HepG2 (cell line): ENCODE data around the gene ARAP3. TPM values are rescaled to one million over a fixed set of nuclear protein-coding genes. Genes with fewer than 3 reads are reported as not detected.

Experiments
- AGO2 ChIP-seq: fragments of 200-400 bp; formaldehyde crosslinking; optimal IDR thresholded peaks from 2 replicates; pipeline ENCODE3; 2017; ENCODE audit warnings: mild to moderate bottlenecking, low read depth, low read length, moderate library complexity
- ATF1 ChIP-seq: IDR thresholded peaks from 2 replicates; pipeline ENCODE4 v1.6.1; 2016; ENCODE audit warnings: mild to moderate bottlenecking, control low read depth
- CREB1 ChIP-seq, 2 experiments: fragments of 450-650 bp in 1 of 2; IDR thresholded peaks; 2 replicates each; pipeline ENCODE4 v1.6.1; 2016 to 2017; ENCODE audit warnings: control low read depth in 1 of 2, mild to moderate bottlenecking in 1 of 2, missing compliant biosample characterization in 1 of 2, missing genetic modification characterization in 1 of 2
- FOXP1 ChIP-seq, 2 experiments: fragments of 450-650 bp in 1 of 2; IDR thresholded peaks; 2 replicates each; pipeline ENCODE4 v1.6.1; 2017 to 2018; ENCODE audit warnings: antibody characterized with exemption in 1 of 2
- GFI1 ChIP-seq: sonication (generic); formaldehyde crosslinking; IDR thresholded peaks from 2 replicates; pipeline ENCODE4 v1.5.0; 2020; ENCODE audit warnings: missing genetic modification reagents, mild to moderate bottlenecking, borderline replicate concordance
- JARID2 ChIP-seq: sonication (generic); formaldehyde crosslinking; IDR thresholded peaks from 2 replicates; pipeline ENCODE4 v1.8.1; 2023; ENCODE audit warnings: missing genetic modification reagents, inconsistent platforms; ENCODE audit not compliant: insufficient replicate concordance
- MAF1 ChIP-seq: sonication (generic); formaldehyde crosslinking; IDR thresholded peaks from 2 replicates; pipeline ENCODE4 v1.5.0; 2020; ENCODE audit warnings: missing genetic modification reagents, borderline replicate concordance
- MLLT10 ChIP-seq: sonication (generic); formaldehyde crosslinking; IDR thresholded peaks from 2 replicates; pipeline ENCODE4 v1.4.0; 2020; ENCODE audit warnings: missing genetic modification reagents
- NFIB ChIP-seq: sonication (generic); formaldehyde crosslinking; IDR thresholded peaks from 2 replicates; pipeline ENCODE4 v1.9.0; 2021; ENCODE audit warnings: missing genetic modification reagents, mild to moderate bottlenecking, borderline replicate concordance
- NKX3-1 ChIP-seq: sonication (generic); formaldehyde crosslinking; IDR thresholded peaks from 2 replicates; pipeline ENCODE4 v1.5.0; 2020; ENCODE audit warnings: missing genetic modification reagents
- PCBP2 ChIP-seq: fragments of 200-400 bp; formaldehyde crosslinking; optimal IDR thresholded peaks from 2 replicates; pipeline ENCODE3; 2018; ENCODE audit warnings: low read length, low read depth; ENCODE audit not compliant: poor library complexity, severe bottlenecking
- SAFB2 ChIP-seq: sonication (generic); formaldehyde crosslinking; IDR thresholded peaks from 2 replicates; pipeline ENCODE4 v1.5.1; 2020; ENCODE audit warnings: missing genetic modification reagents, low read depth, mild to moderate bottlenecking, borderline replicate concordance
- SP2 ChIP-seq: sonication (generic); formaldehyde crosslinking; IDR thresholded peaks from 2 replicates; pipeline ENCODE4 v1.5.1; 2020; ENCODE audit warnings: mild to moderate bottlenecking, missing genetic modification reagents
- TCF7 ChIP-seq: sonication (generic); IDR thresholded peaks from 2 replicates; pipeline ENCODE4 v1.6.1; 2016; ENCODE audit warnings: antibody characterized with exemption, low read depth
- ZBTB49 ChIP-seq: sonication (generic); formaldehyde crosslinking; IDR thresholded peaks from 2 replicates; pipeline ENCODE4 v1.4.0; 2020; ENCODE audit warnings: missing genetic modification reagents, borderline replicate concordance
- ZBTB7A ChIP-seq: sonication (generic); formaldehyde crosslinking; IDR thresholded peaks from 2 replicates; pipeline ENCODE4 v1.8.0; 2022; ENCODE audit warnings: mild to moderate bottlenecking, missing genetic modification reagents
- ZFAT ChIP-seq: sonication (generic); formaldehyde crosslinking; conservative IDR thresholded peaks from 2 replicates; pipeline ENCODE4 v1.8.1; 2023; ENCODE audit warnings: missing genetic modification reagents, inconsistent platforms
- ZFP41 ChIP-seq: sonication (generic); formaldehyde crosslinking; IDR thresholded peaks from 2 replicates; pipeline ENCODE4 v1.4.0; 2020; ENCODE audit warnings: mild to moderate bottlenecking, missing genetic modification reagents, borderline replicate concordance
- ZMAT3 ChIP-seq: sonication (generic); formaldehyde crosslinking; conservative IDR thresholded peaks from 2 replicates; pipeline ENCODE4 v1.7.0; 2021; ENCODE audit warnings: missing genetic modification reagents
- ZNF275 ChIP-seq: sonication (generic); formaldehyde crosslinking; IDR thresholded peaks from 2 replicates; pipeline ENCODE4 v1.8.0; 2022; ENCODE audit warnings: missing genetic modification reagents, mild to moderate bottlenecking, inconsistent platforms, borderline replicate concordance
- ZNF430 ChIP-seq: sonication (generic); formaldehyde crosslinking; IDR thresholded peaks from 2 replicates; pipeline ENCODE4 v1.9.0; 2021; ENCODE audit warnings: mild to moderate bottlenecking, missing genetic modification reagents
- ZNF441 ChIP-seq: sonication (generic); formaldehyde crosslinking; IDR thresholded peaks from 2 replicates; pipeline ENCODE4 v1.7.0; 2021; ENCODE audit warnings: missing genetic modification reagents, borderline replicate concordance
- ZNF557 ChIP-seq: sonication (generic); formaldehyde crosslinking; IDR thresholded peaks from 2 replicates; pipeline ENCODE4 v1.4.0; 2020; ENCODE audit warnings: missing genetic modification reagents
- ZNF816 ChIP-seq: sonication (generic); formaldehyde crosslinking; IDR thresholded peaks from 2 replicates; pipeline ENCODE4 v1.8.0; 2022; ENCODE audit warnings: missing genetic modification reagents, mild to moderate bottlenecking, borderline replicate concordance
- ZSCAN30 ChIP-seq: sonication (generic); formaldehyde crosslinking; IDR thresholded peaks from 2 replicates; pipeline ENCODE4 v1.5.0; 2020; ENCODE audit warnings: mild to moderate bottlenecking, missing genetic modification reagents
- polyA plus RNA-seq, 8 experiments: library from polyadenylated mRNA; depleted of rRNA in 3 of 8; stranded (reverse) in 7 of 8; unstranded in 1 of 8; fragments of >200 nt; fragmentation: Illumina TruSeq in 4 of 8; extraction: Trizol in 4 of 8; gene quantifications; 2 replicates each; pipeline versions ENCODE4 v1.2.1 to v1.2.3, GENCODE V29; 2011 to 2016; ENCODE audit warnings: low read depth in 4 of 8, missing spikeins in 1 of 8, mixed read lengths in 1 of 8; ENCODE audit not compliant: insufficient read depth in 1 of 8
- total RNA-seq, 5 experiments: library from RNA; depleted of rRNA; stranded (reverse); fragments of >200 nt; fragmentation: Illumina TruSeq; extraction: Trizol; gene quantifications; 2 replicates each; pipeline ENCODE4 v1.2.3, GENCODE V29; 2016; ENCODE audit warnings: low read depth in 1 of 5
- TF ChIP-seq, protein P1 (sequence below): sonication (generic); formaldehyde crosslinking; IDR thresholded peaks from 2 replicates; pipeline ENCODE4 v1.5.1; 2020; ENCODE audit warnings: mild to moderate bottlenecking, missing genetic modification reagents, borderline replicate concordance

The ARAP3 gene
- total and polyA plus RNA-seq, 2 of the 13 experiments (the other 11 are each of a cell fraction or from before 2014, with no cell fraction given), result 0.25 TPM; not detected in 1

- TF ChIP-seq CREB1 (IDR thresholded peaks at IDR 0.05), result peak; percentile 78
- peak; percentile 74; the same call in 1 of the 2 replicates for TF ChIP-seq CREB1 (CRISPR knock-in tag; IDR thresholded peaks at IDR 0.05)
- TF ChIP-seq ZSCAN30 (CRISPR knock-in tag), result no peak
- no peak for TF ChIP-seq ZFAT (CRISPR knock-in tag)
- no peak for TF ChIP-seq TCF7
- no peak for TF ChIP-seq ZNF441
- no peak for TF ChIP-seq NKX3-1 (CRISPR knock-in tag)
- peak; percentile 35; the same call in 1 of the 2 replicates for TF ChIP-seq ATF1 (CRISPR knock-in tag)
- peak; percentile 86; the same call in 1 of the 2 replicates for TF ChIP-seq ZMAT3 (CRISPR knock-in tag)
- no peak for TF ChIP-seq JARID2 (CRISPR knock-in tag)
- TF ChIP-seq, protein P1, sequence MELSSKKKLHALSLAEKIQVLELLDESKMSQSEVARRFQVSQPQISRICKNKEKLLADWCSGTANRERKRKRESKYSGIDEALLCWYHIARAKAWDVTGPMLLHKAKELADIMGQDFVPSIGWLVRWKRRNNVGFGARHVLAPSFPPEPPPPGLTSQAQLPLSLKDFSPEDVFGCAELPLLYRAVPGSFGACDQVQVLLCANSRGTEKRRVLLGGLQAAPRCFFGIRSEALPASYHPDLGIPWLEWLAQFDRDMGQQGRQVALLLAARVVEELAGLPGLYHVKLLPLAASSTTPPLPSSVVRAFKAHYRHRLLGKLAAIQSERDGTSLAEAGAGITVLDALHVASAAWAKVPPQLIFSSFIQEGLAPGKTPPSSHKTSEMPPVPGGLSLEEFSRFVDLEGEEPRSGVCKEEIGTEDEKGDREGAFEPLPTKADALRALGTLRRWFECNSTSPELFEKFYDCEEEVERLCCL (CRISPR knock-in tag), result no peak
- TF ChIP-seq ZNF275 (CRISPR knock-in tag), result peak; percentile 84
- TF ChIP-seq ZNF557 (CRISPR knock-in tag), result no peak
- peak; percentile 84 for TF ChIP-seq AGO2
- TF ChIP-seq PCBP2, result no peak
- no peak for TF ChIP-seq ZBTB49 (CRISPR knock-in tag)
- no peak for TF ChIP-seq ZFP41
- TF ChIP-seq ZBTB7A (CRISPR knock-in tag), result no peak
- no peak for TF ChIP-seq MLLT10 (CRISPR knock-in tag)
- no peak for TF ChIP-seq ZNF430 (CRISPR knock-in tag)
- peak; percentile 66 for TF ChIP-seq SP2
- no peak for TF ChIP-seq NFIB (CRISPR knock-in tag)
- TF ChIP-seq FOXP1 (IDR thresholded peaks at IDR 0.05), result no peak
- no peak for TF ChIP-seq FOXP1 (CRISPR knock-in tag; IDR thresholded peaks at IDR 0.05)
- no peak; the same call in 1 of the 2 replicates for TF ChIP-seq SAFB2 (CRISPR knock-in tag)
- TF ChIP-seq ZNF816, result no peak; the same call in 1 of the 2 replicates
- TF ChIP-seq MAF1 (CRISPR knock-in tag), result no peak
- peak; percentile 71 for TF ChIP-seq GFI1
Observed at GRCh38 chr5:141618804-141619554, 63.1 kb downstream of the ARAP3 start, which contains the start of gene DIAPH1 (continued).
